ENCODE data around the gene TFG. TPM values are rescaled to one million over a fixed set of nuclear protein-coding genes. Genes with fewer than 3 reads are reported as not detected.

Gene TFG
- total and polyA plus RNA-seq, 9 of the 15 experiments (the other 6 are each of a cell fraction or from before 2014, with no cell fraction given), result 31.8 to 143 (median 57.8) TPM

DNA sequence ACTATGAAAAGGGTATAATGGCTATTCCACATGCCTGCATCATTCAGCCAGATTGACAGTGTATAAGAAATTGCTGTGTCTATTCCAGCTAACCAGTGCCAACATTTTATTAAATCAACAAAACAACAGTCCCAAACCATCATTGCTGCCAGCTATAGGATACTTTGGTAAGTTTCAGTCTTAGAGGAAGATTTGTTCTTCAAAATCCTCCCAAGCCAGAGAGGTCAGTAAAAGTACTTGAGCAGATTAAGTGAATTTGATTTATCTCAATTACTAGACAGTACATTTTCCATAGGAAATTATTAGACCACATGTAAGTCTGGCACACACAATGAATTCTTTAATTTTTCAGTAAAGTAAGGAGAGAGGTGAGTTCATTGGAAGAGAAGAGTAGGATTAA lies 50.7 kb downstream of the TFG start:
- BruUV-seq (replicated peaks), result no TSS peak
- Histone ChIP-seq H3K4me3 (no peak overlapping the region), H3K4me2 (ENCODE audit: insufficient read depth, low read length) (no peak overlapping the region), H3K9me1 (ENCODE audit: control insufficient read depth, insufficient read depth, low read length) (no peaks in the 10 kb centered on the region), H3K9ac (ENCODE audit: insufficient read depth in 1 of 2, low read depth in 2 of 2, low read length in 2 of 2) (no peak overlapping the region), H3K27ac (ENCODE audit: extremely low read depth, low read depth, low read length) (no peak overlapping the region), H3K27me3 (ENCODE audit: control insufficient read depth in 2 of 2, insufficient read depth in 2 of 2, low read length in 2 of 2) (no peaks in the 10 kb centered on the region), H4K20me1 (replicated peaks; ENCODE audit: control insufficient read depth, insufficient read depth, low read length) (no peaks in the 10 kb centered on the region), H3K9me3 (replicated peaks; ENCODE audit: control insufficient read depth, insufficient read depth, low read depth, low read length) (no peaks in the 10 kb centered on the region), H3K4me1 (replicated peaks in 1 of 2; ENCODE audit: control insufficient read depth in 2 of 2, insufficient read depth in 2 of 2, low read length in 2 of 2) (no peaks in the 10 kb centered on the region; a peak in 2 of 5 replicates), H3K79me2 (ENCODE audit: control insufficient read depth, insufficient read depth, low read length) (no peaks in the 10 kb centered on the region), H3K36me3 (ENCODE audit: control insufficient read depth, insufficient read depth, low read length) (no peaks in the 10 kb centered on the region; the same call in 2 of the 3 replicates), H2AFZ (ENCODE audit: low read depth, low read length) (no peak overlapping the region)
- ATAC-seq (no peak), FAIRE-seq (no peak), DNase-seq (ENCODE audit: extremely low read depth in 1 of 4, low spot score in 3 of 4) (no peak)
- in situ Hi-C loops (cut with MboI), result no loop called here
- CTCF ChIA-PET (ENCODE audit: low intra/inter-chr PET ratio), result no interaction called here
- no peak for TF ChIP-seq CHD1 (IDR thresholded peaks at IDR 0.05; ENCODE audit: low read length)
- TF ChIP-seq PPARD (CRISPR knock-in tag; IDR thresholded peaks at IDR 0.05), result no peak
- no peak for TF ChIP-seq ZNF41 (CRISPR knock-in tag; conservative IDR thresholded peaks at IDR 0.05)
- TF ChIP-seq, protein P1, sequence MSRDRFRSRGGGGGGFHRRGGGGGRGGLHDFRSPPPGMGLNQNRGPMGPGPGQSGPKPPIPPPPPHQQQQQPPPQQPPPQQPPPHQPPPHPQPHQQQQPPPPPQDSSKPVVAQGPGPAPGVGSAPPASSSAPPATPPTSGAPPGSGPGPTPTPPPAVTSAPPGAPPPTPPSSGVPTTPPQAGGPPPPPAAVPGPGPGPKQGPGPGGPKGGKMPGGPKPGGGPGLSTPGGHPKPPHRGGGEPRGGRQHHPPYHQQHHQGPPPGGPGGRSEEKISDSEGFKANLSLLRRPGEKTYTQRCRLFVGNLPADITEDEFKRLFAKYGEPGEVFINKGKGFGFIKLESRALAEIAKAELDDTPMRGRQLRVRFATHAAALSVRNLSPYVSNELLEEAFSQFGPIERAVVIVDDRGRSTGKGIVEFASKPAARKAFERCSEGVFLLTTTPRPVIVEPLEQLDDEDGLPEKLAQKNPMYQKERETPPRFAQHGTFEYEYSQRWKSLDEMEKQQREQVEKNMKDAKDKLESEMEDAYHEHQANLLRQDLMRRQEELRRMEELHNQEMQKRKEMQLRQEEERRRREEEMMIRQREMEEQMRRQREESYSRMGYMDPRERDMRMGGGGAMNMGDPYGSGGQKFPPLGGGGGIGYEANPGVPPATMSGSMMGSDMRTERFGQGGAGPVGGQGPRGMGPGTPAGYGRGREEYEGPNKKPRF (IDR thresholded peaks at IDR 0.05; ENCODE audit: low read depth, low read length), result no peak
- no peak for TF ChIP-seq SP2 (IDR thresholded peaks at IDR 0.05; ENCODE audit: extremely low read depth, low read depth, low read length, poor library complexity, severe bottlenecking)
- TF ChIP-seq HNRNPUL1 (IDR thresholded peaks at IDR 0.05; ENCODE audit: low read length), result no peak
- no peak for TF ChIP-seq YBX1 (IDR thresholded peaks at IDR 0.05)
- TF ChIP-seq HIVEP1 (CRISPR knock-in tag; IDR thresholded peaks at IDR 0.05), result no peak
- TF ChIP-seq ZKSCAN8 (CRISPR knock-in tag; IDR thresholded peaks at IDR 0.05), result no peak
- POLR2A ChIA-PET, result interaction anchor here (0.9 to 1.5 kb wide), 4 partner anchors 9 to 17 kb away, joined by 3 to 5 read pairs (median 4); no protein-coding TSS in a partner anchor
- intact Hi-C loops (cut with micrococcal nuclease), result no loop called here
